NCI-H2196 treated with DMSO at 0.1 percent for 48 hours (cell line): ENCODE measurements around the gene RASL10A.

ENCODE experiments used
- DNase-seq: peaks from one replicate; lab custom pipeline; 2025; ENCODE audit not compliant: unreplicated experiment; lab: John Stamatoyannopoulos, UW

Gene RASL10A

GRCh38 chr22:29270475-29271271 is 44.8 kb downstream of the RASL10A start:
- no peak for DNase-seq

- no peak for DNase-seq
Measured at GRCh38 chr22:29269731-29270474, 45.6 kb downstream of the RASL10A start.

- DNase-seq = no peak
Measured at GRCh38 chr22:29269230-29269604, 46.3 kb downstream of the RASL10A start.

GRCh38 chr22:29268511-29269229 is 46.8 kb downstream of the RASL10A start:
- no peak for DNase-seq

- peak; percentile 44 for DNase-seq
Measured at GRCh38 chr22:29267858-29268510, 47.5 kb downstream of the RASL10A start, which contains the start of the genes EWSR1 and RHBDD3. EWSR1 (plus strand) TSS chr22:29268268; CDS start chr22:29268337, 69 bp downstream. RHBDD3 (minus strand) TSS chr22:29267981; CDS start chr22:29265626, 2,355 bp downstream.

GRCh38 chr22:29267462-29267857 is 48.0 kb downstream of the RASL10A start:
- no peak for DNase-seq

GRCh38 chr22:29266564-29267461 is 48.7 kb downstream of the RASL10A start:
- no peak for DNase-seq

- DNase-seq = no peak
Measured at GRCh38 chr22:29265929-29266328, 49.6 kb downstream of the RASL10A start.

GRCh38 chr22:29265305-29265704 is 50.2 kb downstream of the RASL10A start:
- no peak for DNase-seq

GRCh38 chr22:29263791-29264276 is 51.7 kb downstream of the RASL10A start:
- DNase-seq = no peak
